Measurements from ENCODE around the gene GRIK3.

DNA sequence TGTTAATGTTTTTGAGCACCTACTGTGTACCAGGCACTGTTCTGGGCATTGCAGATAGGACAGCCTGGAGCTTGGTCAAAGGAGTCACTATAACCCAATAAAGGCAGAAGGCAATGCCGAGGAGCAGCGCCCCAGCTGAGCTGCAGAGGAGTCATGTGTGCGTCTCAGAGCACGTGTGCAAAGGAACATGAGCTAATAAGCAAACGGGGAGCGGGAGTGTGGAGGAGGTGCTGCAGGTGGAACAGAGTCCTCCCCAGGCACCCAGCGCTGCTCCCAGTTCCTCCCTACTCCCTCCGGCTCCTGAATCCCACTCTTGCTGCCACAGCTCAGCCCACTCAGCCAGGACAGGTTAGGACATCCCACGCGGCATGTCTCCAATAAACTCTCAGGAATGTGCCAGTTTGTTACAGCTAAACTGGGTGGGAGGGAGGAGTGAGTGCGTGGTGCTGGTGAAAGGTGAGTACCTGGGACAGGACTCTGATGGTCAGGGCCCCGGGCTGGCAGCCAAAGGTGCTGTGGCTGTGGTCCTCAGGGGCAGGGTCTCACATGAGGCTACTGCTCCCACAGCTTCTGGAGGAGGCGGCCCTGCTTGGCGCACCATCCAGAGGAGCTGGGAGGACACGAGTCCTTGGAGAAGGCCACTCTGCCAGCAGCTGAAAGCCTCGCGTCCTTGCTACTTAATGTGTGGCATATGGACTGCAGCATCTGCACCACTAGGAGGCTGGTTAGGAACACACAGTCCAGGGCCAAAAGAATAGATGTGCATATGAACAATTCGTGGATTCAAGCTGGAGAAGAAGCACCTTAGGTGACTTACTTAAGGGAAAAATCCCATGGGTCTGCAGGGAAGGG is 52.3 kb downstream of the GRIK3 start:
- no peak for TF ChIP-seq EZH2phosphoT487 (IDR thresholded peaks at IDR 0.05; ENCODE audit: borderline replicate concordance)
- TF ChIP-seq, protein P1, sequence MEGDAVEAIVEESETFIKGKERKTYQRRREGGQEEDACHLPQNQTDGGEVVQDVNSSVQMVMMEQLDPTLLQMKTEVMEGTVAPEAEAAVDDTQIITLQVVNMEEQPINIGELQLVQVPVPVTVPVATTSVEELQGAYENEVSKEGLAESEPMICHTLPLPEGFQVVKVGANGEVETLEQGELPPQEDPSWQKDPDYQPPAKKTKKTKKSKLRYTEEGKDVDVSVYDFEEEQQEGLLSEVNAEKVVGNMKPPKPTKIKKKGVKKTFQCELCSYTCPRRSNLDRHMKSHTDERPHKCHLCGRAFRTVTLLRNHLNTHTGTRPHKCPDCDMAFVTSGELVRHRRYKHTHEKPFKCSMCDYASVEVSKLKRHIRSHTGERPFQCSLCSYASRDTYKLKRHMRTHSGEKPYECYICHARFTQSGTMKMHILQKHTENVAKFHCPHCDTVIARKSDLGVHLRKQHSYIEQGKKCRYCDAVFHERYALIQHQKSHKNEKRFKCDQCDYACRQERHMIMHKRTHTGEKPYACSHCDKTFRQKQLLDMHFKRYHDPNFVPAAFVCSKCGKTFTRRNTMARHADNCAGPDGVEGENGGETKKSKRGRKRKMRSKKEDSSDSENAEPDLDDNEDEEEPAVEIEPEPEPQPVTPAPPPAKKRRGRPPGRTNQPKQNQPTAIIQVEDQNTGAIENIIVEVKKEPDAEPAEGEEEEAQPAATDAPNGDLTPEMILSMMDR (conservative IDR thresholded peaks at IDR 0.05; ENCODE audit: low read length) = no peak

Measured in Loucy (cell line).